ENCODE results near the gene FLACC1. TPM values are rescaled to one million over a fixed set of nuclear protein-coding genes. Genes with fewer than 3 reads are reported as not detected.
A peak's percentile ranks its signal among the peaks of the same experiment; 100 is the strongest.

The FLACC1 gene
- polyA plus RNA-seq, 3 donors, result 0.16 to 0.91 TPM; not detected in 1

GRCh38 chr2:201344663-201345366, 12.3 kb downstream of the FLACC1 start:
- intact Hi-C loops (cut with micrococcal nuclease), result no loop called here
- Histone ChIP-seq H3K4me3 (replicated peaks in 1 of 3; ENCODE audit: low read depth in 2 of 3, low read length in 3 of 3) (no peak overlapping the region), H4K20me1 (ENCODE audit: insufficient read depth, low read length) (no peaks in the 10 kb centered on the region), H3K4me1 (ENCODE audit: control insufficient read depth in 1 of 2, insufficient read depth in 2 of 2, low read length in 2 of 2) (no peaks in the 10 kb centered on the region), H2AFZ (ENCODE audit: insufficient read depth, low read depth, low read length, poor library complexity, severe bottlenecking) (no peak overlapping the region), H3K36me3 (replicated peaks in 1 of 2; ENCODE audit: control insufficient read depth in 1 of 2, insufficient read depth in 2 of 2, low read length in 2 of 2) (peaks cover 0 to 8% of the 10 kb centered on the region in 2 donors), H3K79me2 (ENCODE audit: insufficient read depth, low read length) (no peaks in the 10 kb centered on the region), H3K9ac (ENCODE audit: insufficient read depth, low read length, poor library complexity, severe bottlenecking) (no peak overlapping the region), H3K9me3 (replicated peaks in 1 of 2; ENCODE audit: control insufficient read depth in 1 of 2, insufficient read depth in 1 of 2, low read length in 2 of 2) (peaks cover 0 to 1% of the 10 kb centered on the region in 2 donors), H3K4me2 (replicated peaks; ENCODE audit: extremely low read depth, low read length, poor library complexity, severe bottlenecking) (no peak overlapping the region), H3K27me3 (ENCODE audit: control insufficient read depth in 2 of 2, insufficient read depth in 2 of 2, low read length in 2 of 2) (no peaks in the 10 kb centered on the region), H3K27ac (ENCODE audit: low read depth in 1 of 2, low read length in 2 of 2) (no peak overlapping the region)
- no peaks in the 10 kb centered on the region for H3K4me1 Mint-ChIP-seq
- DNase-seq, result no peak
- H3K9me3 Mint-ChIP-seq, result peaks cover 0 to 4% (median 0%) of the 10 kb centered on the region in 7 donors
- WGBS (ENCODE audit: insufficient coverage), result 78% methylated on average over 1 of the region's 1 CpG
- H3K4me3 Mint-ChIP-seq, result no peak overlapping the region
- peak overlapping the region in 2 of 7 donors; percentile 26 to 66 for H3K27ac Mint-ChIP-seq
- TF ChIP-seq CTCF (IDR thresholded peaks at IDR 0.05), result no peak
- H3K36me3 Mint-ChIP-seq, result peaks cover 7 to 14% of the 10 kb centered on the region in 2 donors
- peaks cover 0 to 2% (median 0%) of the 10 kb centered on the region in 3 donors for H3K27me3 Mint-ChIP-seq (ENCODE audit: low read depth in 3 of 3)

- 100% methylated on average over 1 of the region's 2 CpGs for WGBS (ENCODE audit: insufficient coverage)
- Mint-ChIP-seq H3K27me3 (ENCODE audit: low read depth in 3 of 3) (peaks cover 0 to 3% (median 0%) of the 10 kb centered on the region in 3 donors), H3K4me3 (no peak overlapping the region), H3K36me3 (peaks cover 7 to 14% of the 10 kb centered on the region in 2 donors), H3K4me1 (no peaks in the 10 kb centered on the region), H3K27ac (no peak overlapping the region), H3K9me3 (peaks cover 0 to 16% (median 2%) of the 10 kb centered on the region in 7 donors)
- H3K4me2 ChIP-seq (replicated peaks; ENCODE audit: extremely low read depth, low read length, poor library complexity, severe bottlenecking), result no peak overlapping the region
- no peaks in the 10 kb centered on the region for H3K27me3 ChIP-seq (ENCODE audit: control insufficient read depth in 2 of 2, insufficient read depth in 2 of 2, low read length in 2 of 2)
- intact Hi-C loops (cut with micrococcal nuclease), result no loop called here
- no peak for DNase-seq
- no peak overlapping the region for H3K27ac ChIP-seq (ENCODE audit: low read depth in 1 of 2, low read length in 2 of 2)
- H3K4me3 ChIP-seq (replicated peaks in 1 of 3; ENCODE audit: low read depth in 2 of 3, low read length in 3 of 3), result no peak overlapping the region
- peaks cover 0 to 8% of the 10 kb centered on the region in 2 donors for H3K36me3 ChIP-seq (replicated peaks in 1 of 2; ENCODE audit: control insufficient read depth in 1 of 2, insufficient read depth in 2 of 2, low read length in 2 of 2)
- no peak for TF ChIP-seq CTCF (IDR thresholded peaks at IDR 0.05)
- no peaks in the 10 kb centered on the region for H3K4me1 ChIP-seq (ENCODE audit: control insufficient read depth in 1 of 2, insufficient read depth in 2 of 2, low read length in 2 of 2)
- no peaks in the 10 kb centered on the region for H4K20me1 ChIP-seq (ENCODE audit: insufficient read depth, low read length)
- H3K79me2 ChIP-seq (ENCODE audit: insufficient read depth, low read length), result no peaks in the 10 kb centered on the region
- no peak overlapping the region for H3K9ac ChIP-seq (ENCODE audit: insufficient read depth, low read length, poor library complexity, severe bottlenecking)
- H3K9me3 ChIP-seq (replicated peaks in 1 of 2; ENCODE audit: control insufficient read depth in 1 of 2, insufficient read depth in 1 of 2, low read length in 2 of 2), result peaks cover 0 to 4% of the 10 kb centered on the region in 2 donors
- no peak overlapping the region for H2AFZ ChIP-seq (ENCODE audit: insufficient read depth, low read depth, low read length, poor library complexity, severe bottlenecking)
These were observed 13.6 kb downstream of the FLACC1 start for GRCh38 chr2:201343559-201343958.
